ENCODE data around the gene NAP1L4. TPM values are rescaled to one million over a fixed set of nuclear protein-coding genes. Genes with fewer than 3 reads are reported as not detected.

Gene NAP1L4, protein sequence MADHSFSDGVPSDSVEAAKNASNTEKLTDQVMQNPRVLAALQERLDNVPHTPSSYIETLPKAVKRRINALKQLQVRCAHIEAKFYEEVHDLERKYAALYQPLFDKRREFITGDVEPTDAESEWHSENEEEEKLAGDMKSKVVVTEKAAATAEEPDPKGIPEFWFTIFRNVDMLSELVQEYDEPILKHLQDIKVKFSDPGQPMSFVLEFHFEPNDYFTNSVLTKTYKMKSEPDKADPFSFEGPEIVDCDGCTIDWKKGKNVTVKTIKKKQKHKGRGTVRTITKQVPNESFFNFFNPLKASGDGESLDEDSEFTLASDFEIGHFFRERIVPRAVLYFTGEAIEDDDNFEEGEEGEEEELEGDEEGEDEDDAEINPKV
- 129 TPM for total RNA-seq

DNA sequence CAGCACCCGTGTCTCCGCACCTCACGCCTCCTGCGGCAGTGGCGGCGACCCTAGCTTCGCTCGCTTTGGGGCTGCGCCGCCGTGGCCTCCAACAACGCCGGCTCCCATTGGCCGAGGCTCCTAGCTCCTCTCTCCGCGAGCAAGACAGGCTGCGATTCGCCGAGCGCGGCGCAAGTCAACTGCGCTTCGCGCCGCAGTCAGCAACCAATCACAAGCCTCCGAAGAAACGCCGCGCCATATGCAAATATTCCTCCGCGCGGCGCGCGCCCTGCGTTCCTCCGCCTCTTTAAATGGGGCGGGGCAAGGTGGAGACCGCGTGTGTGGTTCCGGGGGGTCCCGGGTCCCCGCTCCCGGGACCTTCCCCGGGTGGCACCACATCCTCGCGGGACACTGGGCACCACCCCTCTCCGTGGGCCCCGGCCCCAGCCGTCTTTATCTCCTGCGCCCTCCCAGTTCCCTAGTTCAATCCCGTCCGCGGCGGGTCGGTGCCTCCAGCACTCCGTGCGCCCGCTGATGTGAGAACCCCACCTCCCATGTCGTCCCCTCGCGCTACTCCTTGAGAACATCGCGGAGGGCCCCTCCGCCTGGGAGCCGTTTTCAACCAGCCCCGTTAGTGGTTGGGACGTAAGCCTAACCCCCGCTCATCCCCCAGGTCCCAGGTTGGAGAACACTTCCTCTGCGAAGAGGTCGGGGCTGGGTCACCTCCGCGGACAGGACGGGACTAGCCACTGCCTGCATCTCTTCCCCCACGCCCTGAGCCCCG is at the start of gene NAP1L4:
Gene NAP1L4 (minus strand): TSS at position 96 of the 763 bp plus-strand sequence. CDS start 13,109 bp downstream, outside the sequence.
- peak; percentile 96 for DNase-seq

DNA sequence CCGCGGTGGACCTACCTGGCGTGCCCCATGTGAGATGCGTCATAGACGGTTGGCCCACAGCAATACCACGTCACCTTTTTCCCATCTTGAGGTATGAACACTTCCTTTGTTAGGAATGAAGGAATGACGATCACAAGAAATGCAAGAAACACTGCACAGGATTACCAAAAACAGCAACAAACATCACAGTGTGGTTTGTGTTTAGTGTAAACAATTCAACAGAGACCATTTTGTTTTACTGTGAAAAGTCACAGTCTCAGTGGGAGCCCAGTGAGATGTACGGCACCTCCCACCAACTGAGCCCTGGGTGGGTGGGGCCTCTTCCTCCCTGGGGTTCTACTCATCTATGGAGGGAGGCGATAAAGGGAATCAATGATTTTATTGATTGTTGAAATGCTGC is 48.8 kb upstream of the NAP1L4 start:
- no peak for DNase-seq

DNA sequence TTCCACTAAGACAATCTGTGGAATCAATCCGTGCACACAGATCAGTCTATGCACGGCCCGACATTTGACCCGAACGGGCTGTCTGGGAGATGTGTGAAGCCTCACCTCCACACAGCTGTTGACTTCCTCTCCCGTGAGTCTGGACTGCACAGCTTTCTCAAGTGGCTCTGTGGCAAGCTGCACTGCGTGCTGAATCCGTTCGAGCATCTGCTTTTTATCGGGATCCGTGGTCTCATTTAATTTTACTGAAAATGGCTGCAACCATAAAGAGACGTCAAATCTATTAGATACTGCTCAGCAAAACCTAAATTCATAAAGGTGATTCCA is 45.8 kb upstream of the NAP1L4 start:
- DNase-seq: no peak

DNA sequence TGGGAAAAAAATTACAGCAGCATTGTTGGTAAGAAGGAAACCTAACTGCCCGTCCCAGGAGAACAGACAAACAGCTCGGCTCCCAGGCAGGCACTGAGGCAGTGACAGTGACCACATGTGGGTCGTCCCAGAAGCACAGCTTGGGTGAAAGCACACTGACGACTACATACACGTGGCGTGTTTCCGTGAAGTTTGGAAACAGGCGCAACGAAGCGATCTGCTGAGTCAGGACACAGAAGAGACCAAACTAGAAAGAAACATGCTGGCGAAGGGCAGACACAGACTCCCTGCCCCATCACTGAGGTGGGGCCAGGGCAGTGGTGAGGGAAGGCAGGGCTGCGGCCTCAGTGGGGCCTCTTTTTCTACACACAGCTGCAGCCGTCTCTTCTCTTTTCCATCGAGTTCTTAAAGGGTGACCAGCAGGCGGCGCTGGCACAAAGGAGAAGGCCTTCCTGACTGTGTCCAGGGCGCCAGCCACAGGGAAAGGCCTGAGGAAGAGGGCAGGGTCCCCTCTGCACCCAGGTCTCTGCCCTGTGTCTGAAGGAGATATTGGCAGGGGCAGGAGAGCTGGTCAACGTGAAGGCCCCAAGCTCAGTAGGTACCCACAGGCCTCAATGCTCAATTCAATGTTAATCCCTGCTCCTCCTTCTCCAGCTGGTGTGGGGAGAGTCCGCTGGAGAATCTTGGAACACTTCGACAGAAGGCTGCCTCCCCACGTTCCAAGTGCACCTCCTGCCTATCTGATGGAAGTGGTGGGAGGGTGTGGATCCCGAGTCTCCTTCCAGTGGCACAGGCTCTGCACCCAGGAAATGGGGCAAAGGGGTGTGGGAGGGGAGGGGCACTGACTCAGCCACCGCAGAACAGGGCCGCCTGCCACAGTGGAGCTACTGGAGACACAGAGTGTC is 45.2 kb upstream of the NAP1L4 start:
- DNase-seq: peak; percentile 12

DNA sequence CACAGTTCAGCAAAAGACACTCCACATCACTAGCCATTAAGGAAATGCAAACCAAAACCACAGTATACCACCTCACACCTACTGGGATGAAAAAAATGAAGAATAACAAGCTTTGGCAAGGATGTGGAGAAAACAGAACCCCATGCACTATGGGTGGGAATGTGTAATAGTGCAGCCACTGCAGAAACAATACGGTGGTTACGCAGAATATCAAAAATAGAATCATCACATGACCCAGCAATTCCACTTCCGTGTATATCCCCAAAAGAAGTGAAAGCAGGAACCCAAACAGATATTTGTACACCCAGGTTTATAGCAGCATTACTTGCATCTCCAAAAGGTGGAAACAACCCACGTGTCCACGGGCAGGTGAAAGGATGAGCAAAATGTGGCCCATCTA is 44.3 kb upstream of the NAP1L4 start:
- DNase-seq: no peak

DNA sequence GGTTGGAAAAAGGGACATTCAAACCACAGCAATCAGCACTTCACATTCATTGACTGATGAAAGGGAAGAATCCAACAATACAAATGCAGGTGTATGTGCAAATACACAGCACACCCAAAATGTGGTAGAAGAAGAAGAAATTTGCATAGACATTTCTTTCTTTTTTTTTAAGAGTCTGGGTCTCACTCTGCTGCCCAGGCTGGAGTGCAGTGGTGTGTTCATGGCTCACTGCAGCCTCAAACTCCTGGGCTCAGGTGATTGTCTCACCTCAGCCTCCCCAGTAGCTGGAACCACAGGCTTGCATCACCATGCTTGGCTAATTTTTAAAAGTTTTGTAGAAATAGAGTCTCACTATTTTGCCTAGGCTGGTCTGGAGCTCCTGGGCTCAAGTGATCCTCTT is 43.2 kb upstream of the NAP1L4 start:
- no peak for DNase-seq

DNA sequence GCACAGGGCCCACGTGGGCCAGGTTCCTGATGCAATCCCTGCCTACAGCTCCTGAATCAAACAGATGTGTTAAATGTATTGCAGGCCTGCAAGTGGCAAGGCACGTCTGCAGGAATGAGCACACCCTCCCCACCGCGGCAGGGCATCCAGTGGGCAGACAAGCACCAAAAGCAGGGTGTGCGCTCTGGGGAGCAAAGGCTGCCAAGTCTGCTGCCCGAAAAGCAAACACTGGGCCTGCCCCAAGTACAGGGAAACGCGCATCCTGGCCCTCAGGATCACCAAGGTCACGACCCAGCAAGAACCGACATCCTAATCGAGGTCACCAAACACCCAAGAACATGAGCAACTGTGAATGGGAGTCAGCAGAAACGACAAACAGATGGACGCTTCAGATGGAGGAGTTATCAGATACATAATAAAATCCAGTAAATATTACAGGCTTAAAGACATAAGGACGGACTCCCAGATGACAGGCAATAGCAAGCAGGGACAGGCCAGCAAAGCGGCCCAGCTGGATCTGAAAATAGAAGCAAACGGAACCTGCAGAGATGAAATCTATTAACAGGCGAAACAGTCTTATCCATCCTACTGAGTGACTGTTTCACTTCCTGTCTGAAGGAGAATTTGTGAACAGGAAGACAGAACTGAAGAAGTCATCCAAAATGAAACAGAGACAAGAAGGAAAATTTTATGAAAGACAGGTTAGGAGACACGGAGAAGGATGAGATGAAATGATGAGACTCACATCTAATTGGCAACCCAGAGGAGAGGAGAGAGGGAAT is 38.4 kb upstream of the NAP1L4 start:
- no peak for DNase-seq

DNA sequence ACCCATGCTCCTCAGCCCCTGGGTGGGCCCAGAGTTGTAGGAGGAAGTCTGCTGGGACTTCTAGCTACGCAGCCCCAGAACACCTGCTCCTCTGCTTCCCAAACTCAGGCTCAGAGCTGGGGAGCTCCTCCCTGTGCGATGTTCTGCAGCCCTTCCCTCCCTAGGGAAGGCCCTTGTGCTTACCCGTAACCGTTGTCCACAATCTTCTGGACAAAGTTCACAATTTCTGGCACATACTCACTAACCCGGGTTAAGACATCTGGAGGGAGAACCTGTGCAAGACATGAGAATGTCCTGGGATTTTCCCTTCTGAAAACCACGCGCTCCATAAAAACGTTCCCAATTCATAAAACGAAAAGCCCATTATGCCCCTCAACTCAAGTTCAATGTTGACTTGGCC is 36.7 kb upstream of the NAP1L4 start:
- no peak for DNase-seq

DNA sequence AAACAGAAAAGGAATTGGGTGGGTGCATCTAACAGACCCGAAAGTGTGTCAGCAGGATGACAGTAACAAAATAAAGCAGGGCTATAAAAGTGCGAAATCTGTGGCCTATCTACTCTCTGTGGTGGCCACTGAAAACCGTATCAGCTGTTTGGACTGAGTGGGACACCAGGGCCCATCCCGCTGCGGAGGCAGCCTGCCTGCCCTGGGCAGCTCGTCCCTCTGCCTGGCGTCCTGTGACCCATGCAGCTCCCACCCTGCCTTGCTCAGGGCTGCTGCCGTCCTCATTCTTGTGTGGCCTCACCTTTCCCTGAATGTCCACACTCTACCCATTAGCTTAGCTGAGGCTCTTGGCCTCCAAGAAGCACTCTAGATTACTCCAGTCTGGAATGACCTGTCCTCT is 34.7 kb upstream of the NAP1L4 start:
- DNase-seq: no peak

DNA sequence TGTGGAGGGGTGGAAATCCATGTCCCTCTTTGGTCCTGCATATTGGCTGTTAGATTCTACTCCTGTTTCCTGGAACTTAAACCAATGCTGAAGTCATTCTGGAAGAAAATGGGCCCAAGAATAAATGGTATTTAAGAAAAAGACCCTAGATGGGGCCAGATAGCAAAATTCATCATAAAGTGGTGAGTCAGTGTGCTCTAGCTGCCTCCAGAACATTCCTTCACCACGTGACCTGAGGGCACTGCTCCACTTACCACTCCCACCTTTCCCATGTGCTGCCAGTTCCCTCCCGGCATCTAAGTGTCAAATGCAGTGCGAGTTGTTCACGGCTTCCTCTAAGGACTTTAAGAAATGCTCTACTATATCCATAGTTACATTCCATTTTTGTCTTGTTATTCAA is 30.9 kb upstream of the NAP1L4 start:
- DNase-seq: no peak

DNA sequence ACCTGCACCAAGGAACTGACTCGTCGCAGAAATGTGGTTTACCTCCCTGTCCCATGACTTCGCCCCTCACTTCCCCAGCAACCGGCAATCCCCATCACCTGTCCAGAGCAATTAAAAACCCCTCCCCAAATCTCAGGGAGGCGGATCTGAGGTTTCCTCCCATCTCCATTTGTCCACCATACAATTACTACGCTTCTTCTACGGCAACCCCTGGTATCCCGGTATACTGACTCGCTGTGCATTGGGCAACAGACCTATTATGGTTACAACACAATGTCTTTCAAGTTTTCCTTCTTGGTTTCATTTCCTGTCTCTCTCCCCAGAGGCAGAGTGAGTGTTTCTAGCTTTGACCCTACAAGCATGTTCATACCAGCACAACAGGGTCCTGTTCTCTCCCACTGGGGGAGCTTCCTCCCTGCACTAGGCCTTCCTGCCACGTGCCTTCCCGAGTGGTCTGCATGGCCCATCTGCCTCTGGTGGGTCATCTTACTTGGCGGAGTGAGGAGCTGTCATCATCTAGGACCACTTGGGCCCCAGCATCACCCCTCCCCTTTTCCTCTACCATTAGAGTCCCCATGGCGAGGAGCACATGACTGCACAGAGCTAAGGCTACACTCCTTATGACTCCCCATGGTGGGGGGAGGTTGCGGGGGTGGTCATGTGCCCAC is 30.3 kb upstream of the NAP1L4 start:
- no peak for DNase-seq

DNA sequence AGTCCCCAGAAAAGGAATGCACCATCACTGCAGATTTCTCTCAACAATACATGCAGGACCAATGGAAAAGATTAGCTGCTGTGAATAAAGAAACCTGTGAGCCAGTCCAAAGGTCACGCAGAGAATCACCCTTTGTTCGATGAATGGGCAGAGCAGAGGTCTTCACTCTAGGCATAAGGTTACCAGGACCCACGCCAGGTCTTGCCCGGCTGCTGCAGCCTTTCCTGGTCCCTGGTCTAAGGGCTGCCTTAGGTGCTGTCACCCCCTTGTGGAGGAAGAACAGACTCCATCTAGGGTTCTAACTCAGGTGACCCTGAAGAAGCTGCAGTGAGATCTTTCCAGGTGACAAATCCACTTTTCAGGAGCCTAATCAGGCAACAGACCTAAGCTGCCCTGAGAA is 29.0 kb upstream of the NAP1L4 start:
- DNase-seq: no peak

DNA sequence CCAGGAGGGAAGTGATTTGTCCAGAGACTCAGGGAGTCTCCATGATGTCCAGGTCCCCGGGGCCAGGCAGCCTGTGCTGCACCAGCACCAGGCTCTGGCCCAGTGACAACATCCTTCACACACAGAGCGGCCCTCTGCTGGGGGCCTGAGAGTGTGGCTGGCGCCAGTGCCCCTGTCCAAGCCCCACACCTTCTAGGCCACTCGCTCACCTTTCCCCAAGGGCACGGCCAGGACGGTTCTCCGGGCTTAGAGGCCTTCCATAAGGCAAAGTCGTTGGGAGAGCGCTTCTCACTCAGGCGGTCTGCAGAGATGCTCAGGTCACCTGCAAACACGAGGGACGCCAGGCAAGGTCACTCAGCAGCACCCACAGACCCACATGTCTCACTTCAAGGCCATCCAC is 27.9 kb upstream of the NAP1L4 start:
- DNase-seq: no peak

DNA sequence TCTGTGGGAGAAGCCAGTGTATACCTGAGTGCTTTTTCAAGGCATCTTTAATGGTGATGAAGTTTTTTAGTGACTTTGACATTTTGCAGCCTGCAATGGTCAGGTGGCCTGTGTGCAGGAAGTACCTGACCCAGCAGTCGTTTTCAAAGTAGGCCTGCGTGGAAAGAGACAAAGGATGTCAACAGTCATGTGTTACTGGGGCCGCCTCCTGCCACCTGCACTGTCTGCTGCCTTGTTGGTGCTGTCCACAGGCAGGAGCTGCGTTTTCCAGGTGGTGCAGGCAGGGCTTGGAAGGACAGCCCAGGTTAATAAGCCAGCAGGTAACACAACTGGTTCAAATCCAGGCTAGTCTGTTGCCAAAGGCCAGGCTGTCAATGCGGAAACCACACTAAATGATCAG is 26.5 kb upstream of the NAP1L4 start:
- DNase-seq: no peak

DNA sequence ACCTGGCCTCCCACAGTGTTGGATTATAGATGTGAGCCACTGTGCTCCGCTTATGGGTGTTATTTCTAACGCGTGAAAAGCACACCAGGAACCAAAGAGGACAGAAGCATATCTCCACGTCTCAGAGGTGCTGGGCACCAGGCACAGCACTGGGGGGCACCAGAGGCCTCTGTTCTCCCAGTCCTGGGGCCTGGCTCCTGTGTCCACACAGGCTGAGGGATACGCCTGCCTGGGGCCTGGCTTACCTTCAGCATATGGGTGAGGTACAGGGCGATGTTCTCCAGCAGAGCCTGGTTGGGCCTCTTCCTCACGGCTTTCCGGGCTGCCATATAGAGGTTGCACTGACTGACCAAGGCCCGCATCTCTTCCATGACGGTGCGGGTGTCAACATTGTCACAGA is 24.7 kb upstream of the NAP1L4 start:
- DNase-seq: no peak

DNA sequence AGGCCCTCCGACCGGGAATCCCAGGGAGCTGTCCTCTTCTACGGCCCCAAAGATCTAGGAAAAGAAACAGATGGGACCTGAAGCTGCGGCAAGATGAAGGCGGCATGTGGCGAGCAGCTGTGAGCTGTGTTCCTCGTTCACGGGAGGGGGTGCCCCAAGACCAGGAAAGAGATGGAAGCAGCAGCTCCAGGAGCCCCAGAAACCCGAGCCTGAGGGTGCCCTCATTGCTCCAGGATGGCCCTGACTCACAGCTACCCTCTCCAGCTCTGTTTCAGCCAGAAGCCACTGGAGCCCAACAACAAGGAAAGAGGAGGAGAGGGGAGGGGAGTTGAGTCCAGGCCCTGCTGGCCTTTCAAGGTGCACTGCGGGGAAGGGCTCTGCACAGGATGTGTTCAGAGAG is 23.7 kb upstream of the NAP1L4 start:
- DNase-seq: peak; percentile 15

DNA sequence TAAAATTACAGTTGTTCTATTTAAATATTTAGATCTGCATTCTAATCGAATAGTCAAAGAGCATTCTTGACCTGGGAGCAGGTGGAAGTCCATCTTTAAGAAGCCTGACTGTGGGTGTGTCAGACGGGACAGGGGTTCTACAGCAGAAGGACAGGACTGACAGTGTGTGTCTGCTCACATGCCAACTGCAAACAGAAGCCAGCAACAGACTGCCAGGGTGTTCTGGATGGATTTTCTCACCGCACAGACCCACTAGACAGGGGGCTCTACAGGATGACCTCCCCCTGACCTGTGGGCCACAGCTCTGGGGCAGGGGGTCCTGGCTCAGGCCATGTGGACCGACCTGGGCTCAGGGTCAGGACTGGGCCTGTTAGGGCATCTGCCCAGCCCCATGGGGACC is 22.8 kb upstream of the NAP1L4 start:
- no peak for DNase-seq

DNA sequence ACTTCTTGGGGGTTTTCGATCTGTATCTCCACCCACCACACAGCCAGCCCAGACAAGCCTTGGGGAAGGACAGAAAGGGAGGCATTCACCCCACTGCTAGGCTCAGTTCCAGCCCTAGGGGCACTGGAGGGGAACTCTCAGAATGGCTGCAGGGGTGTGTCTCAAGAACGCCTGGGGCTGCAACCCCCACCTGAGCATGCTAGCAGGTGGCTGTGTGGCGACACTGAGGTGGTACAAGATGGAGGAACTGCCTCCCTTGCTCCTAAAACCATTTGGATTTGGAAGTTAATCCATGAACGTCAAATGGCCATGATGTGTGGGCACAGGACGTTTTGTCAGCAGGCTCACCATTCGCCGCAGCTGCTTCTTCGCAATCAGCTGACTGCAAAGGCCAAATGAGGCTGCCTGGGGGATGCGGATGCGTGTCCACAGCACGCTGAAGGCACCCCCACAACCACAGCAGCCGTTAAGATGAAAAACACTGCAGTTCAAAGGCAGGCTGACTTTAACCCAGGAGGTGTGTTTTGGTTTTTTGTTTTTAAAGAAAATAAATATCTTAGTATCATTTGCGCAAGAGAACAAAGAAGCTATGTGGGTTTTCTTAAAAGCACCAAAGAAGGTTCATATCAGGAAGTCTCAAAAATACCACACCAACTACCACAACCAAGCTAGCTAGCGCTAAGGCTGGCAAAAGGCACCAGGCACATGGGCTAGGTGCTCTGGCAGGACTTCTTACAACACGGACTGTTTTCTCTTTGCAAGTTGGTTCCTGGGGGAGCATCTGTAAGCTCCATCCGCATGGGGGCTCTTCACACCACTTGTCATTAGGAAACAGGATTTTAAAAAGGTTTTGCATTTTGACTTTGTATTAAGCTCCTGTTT is 22.2 kb upstream of the NAP1L4 start:
- no peak for DNase-seq

DNA sequence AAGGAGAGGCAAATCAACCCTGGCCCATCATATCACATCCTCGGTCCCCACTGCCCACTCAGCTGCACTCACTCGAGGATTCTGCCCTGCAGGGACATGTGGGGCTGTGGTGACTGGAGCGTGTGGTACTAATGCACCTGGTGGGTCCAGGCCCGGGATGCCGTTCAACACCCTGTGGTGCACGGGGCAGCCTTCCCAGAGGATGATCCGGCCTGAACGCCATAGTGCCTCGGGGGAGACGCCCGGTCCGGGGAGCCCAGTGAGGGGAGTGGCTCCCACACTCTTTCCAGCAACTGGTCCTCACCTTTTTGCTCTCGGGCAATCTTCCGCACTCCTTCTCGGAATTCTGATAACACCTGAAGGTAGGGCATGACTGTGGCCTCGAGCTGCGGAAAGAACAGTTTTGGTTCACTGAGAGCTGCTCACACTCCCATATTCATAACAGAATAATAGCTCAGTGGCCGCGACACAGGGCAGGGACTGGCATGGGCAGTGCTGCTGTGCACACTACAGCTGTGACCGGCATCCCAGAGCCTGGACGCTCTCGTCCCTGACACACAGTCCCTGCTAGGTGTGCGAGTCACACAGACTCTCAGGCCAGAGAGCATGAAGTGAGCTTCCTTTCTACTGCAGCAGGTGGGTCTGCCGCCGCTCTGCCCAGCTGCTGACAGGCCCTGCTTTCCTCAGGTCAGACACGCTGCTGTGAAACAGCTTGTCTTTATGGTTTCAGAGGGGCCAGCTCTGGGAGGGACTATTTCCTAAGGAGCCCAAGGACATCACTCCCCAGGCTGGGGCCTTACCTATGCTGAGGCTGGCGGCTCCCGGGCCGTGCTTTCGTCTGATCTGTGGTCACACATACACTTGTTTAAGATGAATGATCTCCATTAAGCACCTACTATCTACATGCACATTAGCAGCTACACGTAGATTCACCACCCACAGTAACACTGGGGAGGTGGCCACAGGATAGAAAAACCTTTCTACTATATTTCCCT is 20.1 kb upstream of the NAP1L4 start:
- DNase-seq: no peak

Data from skin of body (tissue), 2 donors.